Testis (tissue), 2 donors: ENCODE measurements around the gene IMPG1.

Experiments used
- CTCF ChIP-seq, 3 experiments: fragments of 450-650 bp in 2 of 3; fragments of 200-600 bp in 1 of 3; sonication (generic) in 1 of 3; IDR thresholded peaks; one replicate each; pipeline ENCODE4 v1.5.1; 2016 to 2019; ENCODE audit warnings: antibody characterized with exemption in 3 of 3, mild to moderate bottlenecking in 2 of 3, moderate library complexity in 1 of 3
- POLR2A ChIP-seq: fragments of 450-650 bp; IDR thresholded peaks from one replicate; pipeline ENCODE4 v1.6.1; 2017; ENCODE audit warnings: antibody characterized with exemption, mild to moderate bottlenecking, moderate library complexity

DNA sequence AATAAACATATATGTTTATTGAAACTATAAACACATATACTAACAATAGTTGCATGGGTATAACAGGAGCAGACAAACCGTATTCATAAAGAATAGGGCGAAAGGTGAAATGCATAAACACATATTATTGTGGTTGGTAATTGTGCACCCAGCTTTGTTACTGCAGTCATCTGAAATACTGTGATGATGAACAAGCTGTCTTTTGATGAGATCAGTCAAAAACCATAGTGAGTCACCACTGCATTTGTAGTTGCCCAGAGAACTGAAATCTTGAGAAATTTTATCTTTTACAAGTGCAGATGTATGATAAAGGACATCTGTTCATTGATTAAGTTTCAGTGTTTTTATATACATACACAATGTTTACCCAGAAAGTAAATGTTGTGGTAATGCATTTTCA, 189.7 kb downstream of the IMPG1 start:
- no peak for TF ChIP-seq CTCF (IDR thresholded peaks at IDR 0.05)
- TF ChIP-seq POLR2A, result no peak
